ENCODE measurements around the gene SAMD4A. TPM values are rescaled to one million over a fixed set of nuclear protein-coding genes. Genes with fewer than 3 reads are reported as not detected.
A peak's percentile ranks its signal among the peaks of the same experiment; 100 is the strongest.

The SAMD4A gene
- total and polyA plus RNA-seq, 2 experiments from 2014 or later = 7.2 to 33.0 TPM

DNA sequence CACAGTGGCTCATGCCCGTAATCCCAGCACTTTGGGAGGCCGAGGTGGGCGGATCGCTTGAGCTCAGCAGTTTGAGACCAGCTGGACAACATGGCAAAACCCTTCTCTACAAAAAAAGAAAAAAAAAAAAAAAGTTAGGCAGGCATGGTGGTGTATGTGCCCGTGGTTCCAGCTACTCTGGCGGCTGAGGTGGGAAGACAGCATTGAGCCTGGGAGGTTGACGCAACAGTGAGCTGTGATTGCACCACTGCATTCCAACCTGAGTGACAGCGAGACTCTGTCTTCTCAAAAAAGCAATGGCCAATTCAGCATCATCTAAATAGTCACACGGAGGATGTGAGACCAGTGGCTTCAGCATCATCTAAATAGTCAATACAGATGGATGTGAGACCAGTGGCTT, 10.4 kb upstream of the SAMD4A start:
- in situ Hi-C loops (cut with MboI) = loop anchor here (25.0 kb wide), 1 partner anchor 431 kb away; no protein-coding TSS in a partner anchor
- no peaks in the 10 kb centered on the region for H3K27me3 ChIP-seq (replicated peaks; ENCODE audit: insufficient read depth)

DNA sequence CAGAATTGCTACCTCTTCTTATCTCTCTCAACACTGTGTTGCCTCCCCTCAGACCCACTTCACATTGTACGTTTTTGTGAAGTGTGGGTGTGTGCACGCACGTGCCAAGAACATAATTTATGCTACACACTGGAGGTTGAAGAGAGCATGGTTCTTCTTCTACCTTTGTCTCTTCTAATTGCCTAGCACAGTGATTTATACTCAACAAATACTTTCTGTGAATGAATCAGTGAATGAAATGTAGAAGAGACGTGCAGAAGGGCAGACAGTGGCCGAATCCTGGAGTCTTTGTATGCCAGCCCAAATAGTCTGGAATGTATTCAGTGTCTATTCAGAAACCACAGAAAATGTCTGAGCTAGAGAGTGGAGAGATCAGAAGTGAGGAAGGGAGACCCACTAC, 4.6 kb upstream of the SAMD4A start:
- peak overlapping the region; percentile 7 for H3K4me3 ChIP-seq
- peak; percentile 79 for DNase-seq
- TF ChIP-seq EZH2phosphoT487 (IDR thresholded peaks at IDR 0.05; ENCODE audit: insufficient read depth, low read depth) (no peak), EZH2 (IDR thresholded peaks at IDR 0.05; ENCODE audit: insufficient read depth, poor library complexity, severe bottlenecking) (no peak)
- in situ Hi-C loops (cut with MboI) = loop anchor here (10.0 to 25.0 kb wide), 2 partner anchors 212 to 425 kb away; no protein-coding TSS in a partner anchor
- H2AFZ ChIP-seq = 0 out of 2 replicates have a peak overlapping the region, but pooled peaks have one; percentile 7
- H3K79me2 ChIP-seq (ENCODE audit: insufficient read depth) = peaks cover 7% of the 10 kb centered on the region
- H3K4me2 ChIP-seq (ENCODE audit: unreplicated experiment) = peak overlapping the region; percentile 91
- peaks cover 30% of the 10 kb centered on the region for H3F3A ChIP-seq (ENCODE audit: insufficient read depth)
- H4K20me1 ChIP-seq (ENCODE audit: insufficient read depth) = no peaks in the 10 kb centered on the region
- H3K4me1 ChIP-seq (ENCODE audit: insufficient read depth) = peaks cover 30% of the 10 kb centered on the region
- H3K9me3 ChIP-seq (ENCODE audit: low read depth) = no peaks in the 10 kb centered on the region
- peak overlapping the region; percentile 39 for H3K9ac ChIP-seq
- no peaks in the 10 kb centered on the region for H3K27me3 ChIP-seq (replicated peaks; ENCODE audit: insufficient read depth)
- no peaks in the 10 kb centered on the region for H3K9me2 ChIP-seq (ENCODE audit: insufficient read depth)
- peak overlapping the region; percentile 64 for H3K27ac ChIP-seq
- WGBS, 2 experiments (ENCODE audit: low coverage in 1 of 2, low lambda C conversion rate in 2 of 2, missing lambda C conversion rate in 2 of 2) = 16 to 18% methylated on average over 5 of the region's 5 CpGs
- H3K36me3 ChIP-seq (ENCODE audit: low read depth) = no peaks in the 10 kb centered on the region

More for the DNA sequence above, 10.4 kb upstream of the SAMD4A start:
- Histone ChIP-seq H4K20me1 (ENCODE audit: insufficient read depth) (no peaks in the 10 kb centered on the region), H3K27ac (no peak overlapping the region), H3F3A (ENCODE audit: insufficient read depth) (no peaks in the 10 kb centered on the region), H3K9me3 (ENCODE audit: low read depth) (no peaks in the 10 kb centered on the region), H2AFZ (no peak overlapping the region), H3K4me2 (ENCODE audit: unreplicated experiment) (no peak overlapping the region), H3K4me1 (ENCODE audit: insufficient read depth) (no peaks in the 10 kb centered on the region), H3K79me2 (ENCODE audit: insufficient read depth) (no peaks in the 10 kb centered on the region), H3K9ac (no peak overlapping the region), H3K4me3 (no peak overlapping the region), H3K9me2 (ENCODE audit: insufficient read depth) (no peaks in the 10 kb centered on the region), H3K36me3 (ENCODE audit: low read depth) (no peaks in the 10 kb centered on the region)
- DNase-seq = no peak
- TF ChIP-seq EZH2 (IDR thresholded peaks at IDR 0.05; ENCODE audit: insufficient read depth, poor library complexity, severe bottlenecking) (no peak), EZH2phosphoT487 (IDR thresholded peaks at IDR 0.05; ENCODE audit: insufficient read depth, low read depth) (no peak)
- WGBS, 2 experiments (ENCODE audit: low coverage in 1 of 2, low lambda C conversion rate in 2 of 2, missing lambda C conversion rate in 2 of 2) = 86 to 90% methylated on average over 9 of the region's 9 CpGs

DNA sequence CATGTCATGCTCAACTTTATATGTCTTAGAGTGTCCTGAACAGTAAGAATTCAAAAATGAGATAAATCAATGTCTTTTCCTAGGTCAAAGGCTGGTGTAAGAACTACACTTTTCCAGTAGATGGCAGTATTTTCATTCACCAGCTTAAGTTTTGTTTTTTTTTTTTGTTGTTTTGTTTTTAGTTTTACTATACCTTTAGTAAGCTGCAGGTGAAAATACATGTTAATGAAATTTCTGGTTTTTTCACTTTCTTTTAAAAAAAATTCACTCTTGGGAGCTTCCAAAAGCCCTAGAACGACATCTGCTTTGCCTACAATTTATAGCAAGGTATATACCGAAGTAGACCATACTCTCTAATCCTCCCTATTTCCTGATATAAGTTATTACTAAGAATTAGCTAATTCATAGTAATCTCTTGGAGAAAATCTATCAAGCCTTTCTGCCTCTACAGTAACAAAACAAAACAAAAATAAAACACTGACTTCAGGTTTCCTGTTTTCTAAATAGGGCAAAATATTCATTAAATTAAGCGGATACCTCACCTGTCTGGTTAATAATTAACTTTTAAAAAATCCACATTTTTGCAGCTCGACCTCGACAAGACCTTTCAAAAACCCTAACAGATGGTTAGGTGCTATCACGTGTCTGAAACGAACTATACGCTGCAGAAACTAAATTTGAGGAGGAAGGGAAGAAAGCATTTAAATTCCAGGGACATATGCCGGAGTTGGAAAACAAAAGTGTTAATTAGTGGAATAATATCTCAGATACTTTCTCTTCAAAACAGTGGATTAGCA, 2.7 kb upstream of the SAMD4A start:
- in situ Hi-C loops (cut with MboI) = loop anchor here (10.0 to 25.0 kb wide), 2 partner anchors 211 to 423 kb away; no protein-coding TSS in a partner anchor
- Histone ChIP-seq H3K9me2 (ENCODE audit: insufficient read depth) (no peaks in the 10 kb centered on the region), H3K9me3 (ENCODE audit: low read depth) (no peaks in the 10 kb centered on the region), H3K4me2 (ENCODE audit: unreplicated experiment) (peak overlapping the region; percentile 91), H3K4me1 (ENCODE audit: insufficient read depth) (peaks cover 36% of the 10 kb centered on the region), H3K79me2 (ENCODE audit: insufficient read depth) (peaks cover 25% of the 10 kb centered on the region), H3K36me3 (ENCODE audit: low read depth) (no peaks in the 10 kb centered on the region), H3K27me3 (replicated peaks; ENCODE audit: insufficient read depth) (no peaks in the 10 kb centered on the region), H3K4me3 (peak overlapping the region; percentile 92), H3K9ac (peak overlapping the region; percentile 87), H3K27ac (peak overlapping the region; percentile 80), H3F3A (ENCODE audit: insufficient read depth) (peaks cover 35% of the 10 kb centered on the region), H2AFZ (peak overlapping the region; percentile 75), H4K20me1 (ENCODE audit: insufficient read depth) (no peaks in the 10 kb centered on the region)
- TF ChIP-seq EZH2 (IDR thresholded peaks at IDR 0.05; ENCODE audit: insufficient read depth, poor library complexity, severe bottlenecking) (no peak), EZH2phosphoT487 (IDR thresholded peaks at IDR 0.05; ENCODE audit: insufficient read depth, low read depth) (no peak)
- WGBS, 2 experiments (ENCODE audit: low coverage in 1 of 2, low lambda C conversion rate in 2 of 2, missing lambda C conversion rate in 2 of 2) = 3% methylated on average over 9 of the region's 9 CpGs
- DNase-seq = peak; percentile 62

DNA sequence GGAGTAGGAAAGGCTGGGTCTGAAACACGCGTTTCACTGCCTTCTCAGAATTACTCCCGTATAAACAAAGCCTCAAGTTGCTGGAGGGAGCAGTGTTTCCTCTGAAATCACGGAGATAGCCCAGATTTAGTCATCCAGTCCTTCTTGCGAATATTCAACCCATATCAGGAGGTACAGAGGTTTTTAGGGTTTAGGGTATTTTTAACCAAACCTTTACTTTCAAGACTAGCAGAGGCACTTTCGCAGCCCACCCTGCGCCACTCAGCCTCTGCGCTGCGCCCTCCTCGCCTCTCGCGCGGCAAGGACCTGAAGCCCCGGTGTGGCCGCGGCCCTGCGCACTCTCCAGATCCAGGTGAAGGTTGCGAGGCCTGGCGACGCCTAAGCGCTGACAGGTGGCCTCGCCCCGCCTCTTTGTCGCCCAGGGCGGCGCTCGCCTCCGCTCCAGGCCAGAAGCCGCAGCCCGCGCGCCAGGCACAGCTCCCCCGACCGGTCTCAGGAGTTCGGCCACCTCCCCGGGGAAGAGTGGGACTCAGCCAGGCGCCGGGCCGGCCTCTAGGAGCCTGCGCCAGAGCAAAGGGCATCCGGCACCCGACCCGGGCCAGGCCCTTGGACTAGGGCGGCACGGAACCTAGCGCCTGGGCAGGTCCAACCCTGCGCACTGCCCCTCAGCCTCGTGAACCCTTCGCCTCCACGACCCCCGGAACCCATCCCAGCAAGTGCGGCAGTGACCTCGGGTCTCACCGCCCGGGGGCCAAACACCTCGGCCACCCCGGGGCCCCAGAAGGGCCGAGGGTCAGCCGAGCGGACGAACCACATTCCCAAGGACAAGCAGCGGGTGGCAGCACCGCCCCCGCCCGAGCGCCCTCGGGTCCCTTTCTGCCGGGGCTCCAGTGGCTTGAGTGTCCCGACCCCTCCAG, 1.8 kb upstream of the SAMD4A start:
- Histone ChIP-seq H3K4me3 (peak overlapping the region; percentile 92), H3K79me2 (ENCODE audit: insufficient read depth) (peaks cover 33% of the 10 kb centered on the region), H3K4me1 (ENCODE audit: insufficient read depth) (peaks cover 45% of the 10 kb centered on the region), H3K9ac (peak overlapping the region; percentile 87), H3K9me3 (ENCODE audit: low read depth) (no peaks in the 10 kb centered on the region), H3K36me3 (ENCODE audit: low read depth) (no peaks in the 10 kb centered on the region), H3K4me2 (ENCODE audit: unreplicated experiment) (peak overlapping the region; percentile 91), H4K20me1 (ENCODE audit: insufficient read depth) (no peaks in the 10 kb centered on the region), H3F3A (ENCODE audit: insufficient read depth) (peaks cover 44% of the 10 kb centered on the region), H3K27me3 (replicated peaks; ENCODE audit: insufficient read depth) (no peaks in the 10 kb centered on the region), H3K27ac (peak overlapping the region; percentile 80), H2AFZ (peak overlapping the region; percentile 75), H3K9me2 (ENCODE audit: insufficient read depth) (no peaks in the 10 kb centered on the region)
- 0 to 1% methylated on average over 48 to 53 of the region's 69 CpGs for WGBS, 2 experiments (ENCODE audit: low coverage in 1 of 2, low lambda C conversion rate in 2 of 2, missing lambda C conversion rate in 2 of 2)
- DNase-seq = peak; percentile 86
- TF ChIP-seq EZH2phosphoT487 (IDR thresholded peaks at IDR 0.05; ENCODE audit: insufficient read depth, low read depth) (no peak), EZH2 (IDR thresholded peaks at IDR 0.05; ENCODE audit: insufficient read depth, poor library complexity, severe bottlenecking) (no peak)
- in situ Hi-C loops (cut with MboI) = loop anchor here (10.0 to 25.0 kb wide), 2 partner anchors 210 to 422 kb away; no protein-coding TSS in a partner anchor
